Measurements from ENCODE around the gene CENPP.
"Not testable (repeated sequence)": the region's sequence is repeated elsewhere in the genome, so short reads cannot be mapped to it uniquely, and the experiment has no call there.

Gene CENPP

GRCh38 chr9:92545002-92545510, 219.3 kb downstream of the CENPP start:
- in situ Hi-C loops (cut with MboI; ENCODE audit: low pct_unique_long_range_greater_than_20kb, low sequenced_read_pairs): no loop called here
- DNase-seq: no peak

GRCh38 chr9:92547356-92547755, 221.6 kb downstream of the CENPP start:
- in situ Hi-C loops (cut with MboI; ENCODE audit: low pct_unique_long_range_greater_than_20kb, low sequenced_read_pairs): no loop called here
- DNase-seq: no peak

DNA sequence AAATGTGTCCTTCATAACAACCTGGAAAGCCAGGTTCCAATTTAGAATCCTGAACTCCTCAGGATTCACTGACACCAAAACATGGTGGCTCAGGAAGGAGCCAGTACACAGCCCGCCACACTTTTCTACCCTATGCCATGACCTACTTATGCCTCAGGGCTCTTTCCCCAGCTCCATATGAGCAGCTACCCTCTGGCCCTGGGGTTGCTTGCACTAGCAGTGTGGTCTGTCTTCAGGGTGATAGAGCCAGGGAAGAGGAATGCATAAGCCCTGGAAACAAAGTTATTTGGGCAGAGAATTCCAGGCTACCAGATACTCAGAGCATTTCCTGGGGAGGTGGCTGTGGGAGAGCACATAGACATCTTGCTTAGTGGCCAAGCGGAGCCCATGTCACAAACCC, 225.0 kb downstream of the CENPP start:
- in situ Hi-C loops (cut with MboI; ENCODE audit: low pct_unique_long_range_greater_than_20kb, low sequenced_read_pairs): no loop called here
- DNase-seq: no peak

- in situ Hi-C loops (cut with MboI; ENCODE audit: low pct_unique_long_range_greater_than_20kb, low sequenced_read_pairs): no loop called here
- no peak for DNase-seq
Observed at GRCh38 chr9:92558612-92559374, 233.0 kb downstream of the CENPP start.

DNA sequence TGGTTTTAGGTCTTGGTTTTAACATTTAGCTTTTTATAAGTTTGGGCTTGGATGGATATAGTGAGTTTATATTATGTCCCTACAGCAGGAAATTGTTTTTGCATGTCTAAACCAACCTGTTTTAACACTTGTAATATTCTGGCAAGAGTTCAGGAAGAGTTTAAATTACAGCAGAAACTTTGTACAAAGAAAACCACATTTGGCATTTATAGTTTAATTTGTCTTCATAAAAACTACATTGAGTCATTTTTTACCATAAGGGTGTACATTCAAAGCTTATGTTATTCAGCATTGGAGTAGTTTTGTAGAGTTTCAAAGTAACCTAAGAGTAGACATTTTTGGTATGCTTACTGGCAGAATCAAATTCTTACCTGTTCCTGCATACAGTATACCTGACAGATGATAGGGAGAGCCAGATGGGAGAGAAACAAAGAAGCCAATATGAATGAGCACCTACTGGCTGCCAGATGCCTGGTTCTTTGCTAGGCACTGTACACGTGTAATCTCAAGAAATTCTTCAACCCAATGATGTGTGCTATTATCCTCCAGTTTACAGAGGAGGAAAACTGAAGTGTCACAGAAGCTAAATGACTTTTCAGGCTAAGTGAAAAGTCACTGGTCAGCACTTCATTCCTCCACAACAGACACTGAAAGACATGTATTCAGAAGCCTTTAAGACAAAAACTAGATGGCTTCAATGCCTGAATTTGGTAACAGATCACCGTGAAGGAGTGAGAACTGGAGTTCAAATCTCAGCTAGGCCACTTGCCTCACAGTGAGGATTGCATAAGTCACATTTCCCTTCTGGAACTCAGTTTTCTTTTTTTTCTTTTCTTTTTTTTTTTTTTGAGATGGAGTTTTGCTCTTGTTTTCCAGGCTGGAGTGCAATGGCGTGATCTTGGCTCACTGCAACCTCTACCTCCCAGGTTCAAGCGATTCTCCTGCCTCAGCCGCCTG, 235.9 kb downstream of the CENPP start:
- in situ Hi-C loops (cut with MboI; ENCODE audit: low pct_unique_long_range_greater_than_20kb, low sequenced_read_pairs): no loop called here
- DNase-seq: no peak

- in situ Hi-C loops (cut with MboI; ENCODE audit: low pct_unique_long_range_greater_than_20kb, low sequenced_read_pairs): no loop called here
- DNase-seq: no peak
Observed at GRCh38 chr9:92562461-92562967, 236.8 kb downstream of the CENPP start.

- DNase-seq: peak; percentile 12
- in situ Hi-C loops (cut with MboI; ENCODE audit: low pct_unique_long_range_greater_than_20kb, low sequenced_read_pairs): no loop called here
Observed at GRCh38 chr9:92563116-92564100, 237.7 kb downstream of the CENPP start.

- no peak for DNase-seq
- in situ Hi-C loops (cut with MboI; ENCODE audit: low pct_unique_long_range_greater_than_20kb, low sequenced_read_pairs): no loop called here
Observed at GRCh38 chr9:92564504-92564903, 238.8 kb downstream of the CENPP start.

DNA sequence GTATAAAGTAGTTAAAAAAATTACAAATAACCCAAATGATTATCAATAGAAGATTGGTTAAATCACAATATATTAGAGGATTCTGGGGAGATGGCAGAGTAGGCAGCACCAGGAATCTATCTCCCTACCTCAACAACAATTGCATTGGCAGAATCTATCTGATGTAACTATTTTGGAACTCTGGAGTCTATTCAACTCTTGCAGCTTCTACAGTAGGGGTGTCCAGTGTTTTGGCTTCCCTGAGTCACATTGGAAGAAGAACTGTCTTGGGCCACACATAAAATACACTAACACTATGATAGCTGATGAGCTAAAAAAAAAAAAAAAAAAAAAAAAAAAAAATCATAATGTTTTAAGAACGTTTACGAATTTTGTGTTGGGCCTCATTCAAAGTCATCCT, 239.2 kb downstream of the CENPP start:
- in situ Hi-C loops (cut with MboI; ENCODE audit: low pct_unique_long_range_greater_than_20kb, low sequenced_read_pairs): no loop called here

DNA sequence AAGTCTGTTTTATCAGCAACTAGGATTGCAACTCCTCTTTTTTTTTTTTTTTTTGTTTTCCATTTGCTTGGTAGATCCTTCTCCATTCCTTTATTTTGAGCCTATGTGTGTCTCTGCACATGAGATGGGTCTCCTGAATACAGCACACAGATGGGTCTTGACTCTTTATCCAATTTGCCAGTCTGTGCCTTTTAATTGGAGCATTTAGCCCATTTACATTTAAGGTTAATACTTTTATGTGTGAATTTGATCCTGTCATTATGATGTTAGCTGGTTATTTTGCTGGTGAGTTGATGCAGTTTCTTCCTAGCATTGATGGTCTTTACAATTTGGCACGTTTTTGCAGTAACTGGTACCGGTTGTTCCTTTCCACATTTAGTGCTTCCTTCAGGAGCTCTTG, 246.1 kb downstream of the CENPP start:
- DNase-seq; in situ Hi-C loops (cut with MboI; ENCODE audit: low pct_unique_long_range_greater_than_20kb, low sequenced_read_pairs): not testable (repeated sequence)

More for the DNA sequence above, 239.2 kb downstream of the CENPP start:
- no peak for DNase-seq

DNA sequence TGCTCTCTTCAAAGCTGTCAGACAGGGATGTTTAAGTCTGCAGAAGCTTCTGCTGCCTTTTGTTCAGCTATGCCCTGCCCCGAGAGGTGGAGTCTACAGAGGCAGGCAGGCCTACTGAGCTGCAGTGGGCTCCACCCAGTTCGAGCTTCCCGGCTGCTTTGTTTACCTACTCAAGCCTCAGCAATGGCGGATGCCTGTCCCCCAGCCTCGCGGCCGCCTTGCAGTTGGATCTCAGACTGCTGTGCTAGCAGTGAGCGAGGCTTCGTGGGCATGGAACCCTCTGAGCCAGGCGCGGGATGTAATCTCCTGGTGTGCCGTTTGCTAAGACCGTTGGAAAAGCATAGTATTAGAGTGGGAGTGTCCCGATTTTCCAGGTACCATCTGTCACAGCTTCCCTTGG, 247.9 kb downstream of the CENPP start:
- in situ Hi-C loops (cut with MboI; ENCODE audit: low pct_unique_long_range_greater_than_20kb, low sequenced_read_pairs); DNase-seq: not testable (repeated sequence)

- in situ Hi-C loops (cut with MboI; ENCODE audit: low pct_unique_long_range_greater_than_20kb, low sequenced_read_pairs): no loop called here
Observed at GRCh38 chr9:92576175-92576574, 250.4 kb downstream of the CENPP start.

DNA sequence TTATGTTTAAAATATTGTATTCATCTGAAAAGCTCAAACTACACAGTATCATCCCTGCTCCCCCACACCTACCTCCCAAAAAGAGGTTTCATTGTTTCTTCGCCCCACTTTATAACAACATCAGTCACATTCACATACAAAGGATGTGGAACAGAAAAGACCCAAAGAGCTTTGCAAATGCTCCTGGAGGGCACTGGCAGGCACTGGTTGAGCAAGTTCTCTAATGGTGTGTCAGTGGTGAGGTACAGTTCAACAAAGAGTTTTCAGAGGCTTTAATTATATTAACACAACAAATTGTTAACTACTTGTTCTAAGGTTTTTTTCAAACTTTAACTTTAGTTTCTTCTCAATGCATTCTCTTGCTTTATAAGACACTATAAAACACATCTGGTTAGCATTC, 264.2 kb downstream of the CENPP start:
- in situ Hi-C loops (cut with MboI; ENCODE audit: low pct_unique_long_range_greater_than_20kb, low sequenced_read_pairs): no loop called here
- no peak for DNase-seq

More at GRCh38 chr9:92576175-92576574, 250.4 kb downstream of the CENPP start:
- DNase-seq: no peak

DNA sequence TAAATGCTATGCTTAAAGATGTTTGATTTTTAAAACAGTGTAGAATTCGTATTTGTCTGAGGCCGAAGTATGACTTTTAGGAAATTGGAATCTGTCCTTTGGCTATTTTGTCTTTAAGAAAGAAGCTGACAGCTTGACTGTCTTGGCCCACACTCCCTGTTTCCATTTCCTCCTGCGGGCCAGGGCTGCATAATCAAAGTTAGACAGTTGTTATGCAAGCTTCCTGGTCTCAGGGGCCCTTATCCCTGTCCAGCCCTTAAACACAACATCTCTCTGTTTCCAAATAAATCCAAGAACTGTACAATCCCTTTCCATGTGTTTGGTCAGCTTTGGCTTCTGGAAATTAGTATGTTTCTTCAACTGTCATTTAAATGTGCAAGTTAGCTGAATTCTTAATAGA, 264.6 kb downstream of the CENPP start:
- DNase-seq: peak; percentile 57
- in situ Hi-C loops (cut with MboI; ENCODE audit: low pct_unique_long_range_greater_than_20kb, low sequenced_read_pairs): no loop called here

DNA sequence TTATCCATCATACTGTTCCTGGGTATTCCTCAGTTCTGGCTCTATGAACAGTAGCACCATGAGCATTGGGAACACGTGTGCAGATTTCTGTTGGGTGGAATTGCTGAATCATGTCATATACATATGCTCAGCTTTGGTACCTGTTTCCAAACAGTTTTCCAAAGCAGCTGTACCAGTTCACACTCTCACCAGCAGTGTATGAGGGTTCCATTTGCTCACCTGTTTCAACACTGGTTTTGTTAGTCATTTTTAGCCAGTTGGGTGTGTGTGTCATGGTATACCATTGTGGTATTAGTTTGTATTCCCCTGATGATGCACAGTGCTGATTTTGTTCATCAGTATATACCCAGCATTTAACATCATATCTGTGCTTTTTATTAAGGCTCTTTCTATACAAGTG, 266.8 kb downstream of the CENPP start:
- in situ Hi-C loops (cut with MboI; ENCODE audit: low pct_unique_long_range_greater_than_20kb, low sequenced_read_pairs): no loop called here
- no peak for DNase-seq

DNA sequence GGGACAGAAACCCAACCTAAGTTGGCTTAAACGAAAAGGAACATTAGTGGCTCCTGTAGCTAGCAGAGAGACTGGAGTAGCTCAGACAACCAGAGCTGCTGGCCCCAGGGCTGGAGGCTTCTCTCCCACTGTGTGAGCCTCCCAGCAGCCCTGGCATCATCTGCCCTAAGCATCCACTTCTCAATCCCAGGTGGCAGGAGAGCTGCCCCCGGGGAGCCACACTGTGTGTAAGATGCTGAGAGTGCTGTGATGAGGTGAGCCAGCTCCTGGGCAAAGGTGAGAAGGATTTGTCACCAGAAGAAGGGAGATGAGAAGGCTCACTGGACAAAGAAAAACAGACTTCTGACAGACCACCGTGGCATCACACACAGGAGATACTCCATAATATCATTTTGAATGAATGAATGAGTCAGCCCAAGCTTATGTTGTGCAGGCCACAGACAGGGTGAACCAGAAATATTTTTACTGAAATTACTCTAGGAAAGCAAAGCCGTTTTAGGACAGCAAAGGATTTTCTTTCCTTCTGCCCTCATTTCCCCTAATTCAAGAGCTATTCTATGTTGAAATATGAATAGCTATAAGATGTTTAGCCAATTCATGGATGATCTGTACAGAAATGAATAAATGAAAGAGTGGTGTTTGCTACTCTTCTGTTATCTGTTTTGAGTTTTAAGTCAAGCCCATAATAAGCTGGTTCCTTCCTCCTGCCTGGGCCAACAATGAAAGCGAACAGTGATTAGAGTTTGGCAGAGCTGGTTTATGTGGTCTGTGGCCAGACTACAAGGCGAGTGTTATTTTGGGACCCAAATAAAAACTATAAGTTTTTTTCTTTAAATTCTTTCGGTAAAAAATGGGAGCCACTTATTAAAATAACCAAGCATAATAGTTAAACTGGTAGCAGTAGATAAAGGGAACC, 267.5 kb downstream of the CENPP start:
- DNase-seq: no peak
- in situ Hi-C loops (cut with MboI; ENCODE audit: low pct_unique_long_range_greater_than_20kb, low sequenced_read_pairs): no loop called here

DNA sequence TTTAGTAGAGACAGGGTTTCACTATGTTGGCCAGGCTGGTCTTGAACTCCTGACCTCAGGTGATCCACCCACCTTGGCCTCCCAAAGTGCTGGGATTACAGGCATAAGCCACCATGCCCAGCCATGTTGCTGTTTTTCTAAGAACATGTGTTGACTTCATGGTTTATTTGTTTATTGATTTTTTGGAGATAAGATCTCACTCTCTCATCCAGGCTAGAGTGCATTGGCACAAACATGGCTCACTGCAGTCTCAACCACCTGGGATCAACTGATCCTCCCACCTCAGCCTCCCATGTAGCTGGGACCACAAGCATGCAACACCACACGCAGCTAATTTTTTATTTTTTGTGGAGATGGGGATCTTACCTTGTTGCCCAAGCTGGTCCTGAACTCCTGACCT, 269.3 kb downstream of the CENPP start:
- in situ Hi-C loops (cut with MboI; ENCODE audit: low pct_unique_long_range_greater_than_20kb, low sequenced_read_pairs); DNase-seq: not testable (repeated sequence)

- no peak for DNase-seq
- in situ Hi-C loops (cut with MboI; ENCODE audit: low pct_unique_long_range_greater_than_20kb, low sequenced_read_pairs): no loop called here
Observed at GRCh38 chr9:92595930-92596329, 270.2 kb downstream of the CENPP start.

Measured in KBM-7 (cell line).